OCI-LY3 (cell line): ENCODE results near the gene SYTL3.

ENCODE experiments used
- EZH2phosphoT487 ChIP-seq: fragments of 200-600 bp; shearing (Covaris generic); IDR thresholded peaks from 2 replicates; pipeline ENCODE4 v1.6.1; 2018; ENCODE audit warnings: antibody characterized with exemption, mixed run types, low read depth
- TF ChIP-seq, protein P1 (sequence below): fragments of 200-600, 300-600 bp; sonication (generic); IDR thresholded peaks from 2 replicates; pipeline ENCODE4 v1.5.1; 2014; ENCODE audit warnings: antibody characterized with exemption, low read length, low read depth

DNA sequence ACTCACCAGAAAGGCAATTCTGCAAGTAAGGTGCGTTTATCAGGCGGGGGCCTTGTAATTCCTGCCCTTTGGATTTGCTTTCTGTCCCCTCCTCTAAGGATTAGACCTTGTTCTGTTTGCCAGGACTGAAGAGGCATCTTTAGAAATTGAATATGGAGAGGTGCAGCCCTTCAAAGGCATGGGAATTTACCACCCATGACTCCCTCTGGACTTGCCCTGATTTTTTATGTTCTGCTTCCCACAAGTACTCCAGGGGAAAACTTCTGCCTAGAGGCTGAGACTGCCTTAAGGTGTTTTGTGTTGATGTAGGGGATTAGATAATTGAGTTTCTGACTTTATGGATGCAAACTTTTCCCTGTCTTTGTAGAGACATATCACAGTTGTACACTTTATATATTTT is 30.2 kb downstream of the SYTL3 start:
- TF ChIP-seq, protein P1, sequence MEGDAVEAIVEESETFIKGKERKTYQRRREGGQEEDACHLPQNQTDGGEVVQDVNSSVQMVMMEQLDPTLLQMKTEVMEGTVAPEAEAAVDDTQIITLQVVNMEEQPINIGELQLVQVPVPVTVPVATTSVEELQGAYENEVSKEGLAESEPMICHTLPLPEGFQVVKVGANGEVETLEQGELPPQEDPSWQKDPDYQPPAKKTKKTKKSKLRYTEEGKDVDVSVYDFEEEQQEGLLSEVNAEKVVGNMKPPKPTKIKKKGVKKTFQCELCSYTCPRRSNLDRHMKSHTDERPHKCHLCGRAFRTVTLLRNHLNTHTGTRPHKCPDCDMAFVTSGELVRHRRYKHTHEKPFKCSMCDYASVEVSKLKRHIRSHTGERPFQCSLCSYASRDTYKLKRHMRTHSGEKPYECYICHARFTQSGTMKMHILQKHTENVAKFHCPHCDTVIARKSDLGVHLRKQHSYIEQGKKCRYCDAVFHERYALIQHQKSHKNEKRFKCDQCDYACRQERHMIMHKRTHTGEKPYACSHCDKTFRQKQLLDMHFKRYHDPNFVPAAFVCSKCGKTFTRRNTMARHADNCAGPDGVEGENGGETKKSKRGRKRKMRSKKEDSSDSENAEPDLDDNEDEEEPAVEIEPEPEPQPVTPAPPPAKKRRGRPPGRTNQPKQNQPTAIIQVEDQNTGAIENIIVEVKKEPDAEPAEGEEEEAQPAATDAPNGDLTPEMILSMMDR = no peak
- TF ChIP-seq EZH2phosphoT487 = no peak
